B cell (primary cell): ENCODE measurements around the gene APP. TPM values are rescaled to one million over a fixed set of nuclear protein-coding genes. Genes with fewer than 3 reads are reported as not detected.

ENCODE experiments used
- ATAC-seq: fragments of 200-7000 bp; cut with Tn5 transposase; one replicate; pipeline ENCODE4 v1.10.0; 2021; ENCODE audit warnings: low read depth, mild to moderate bottlenecking, moderate number of reproducible peaks, moderate library complexity
- CTCF ChIA-PET: fragments of 350-600 bp; sonication (Branson Sonifier 250); formaldehyde crosslinking; loops from one replicate; lab custom pipeline; 2021; ENCODE audit warnings: antibody characterized with exemption, inconsistent platforms; lab: Charles Lee
- POLR2A ChIA-PET: fragments of 350-600 bp; sonication (Branson Sonifier 250); formaldehyde crosslinking; loops from one replicate; lab custom pipeline; 2021; ENCODE audit warnings: antibody characterized with exemption; lab: Charles Lee
- DNase-seq: peaks from one replicate; pipeline ENCODE4 v3.0.0; 2013
- H2AFZ ChIP-seq: 2 replicates; pipeline ENCODE4 v1.6.1; 2012; ENCODE audit warnings: mild to moderate bottlenecking, low read depth, low read length; ENCODE audit not compliant: insufficient read depth, poor library complexity, severe bottlenecking
- H3K27ac ChIP-seq, 2 donors: 1 replicate in 1 of 2; 2 replicates in 1 of 2; pipeline ENCODE4 v1.5.1; 2012 to 2013; ENCODE audit warnings: low read length in 2 of 2, mild to moderate bottlenecking in 2 of 2, moderate library complexity in 1 of 2
- H3K27me3 ChIP-seq, 4 experiments: fragments of 200-600 bp in 1 of 4; sonication (generic) in 1 of 4; replicated peaks in 1 of 4; 1 replicate in 2 of 4; 2 replicates in 2 of 4; pipeline versions ENCODE4 v1.6.1 to v1.7.0; 2013 to 2016; ENCODE audit warnings: low read length in 3 of 4, mild to moderate bottlenecking in 2 of 4, mixed read lengths in 1 of 4, moderate library complexity in 1 of 4; ENCODE audit not compliant: insufficient read depth in 4 of 4, control insufficient read depth in 3 of 4; ENCODE audit errors: control extremely low read depth in 1 of 4
- H3K36me3 ChIP-seq, 2 experiments: replicated peaks in 1 of 2; 1 replicate in 1 of 2; 2 replicates in 1 of 2; pipeline versions ENCODE4 v1.6.1 to v1.7.1; 2013; ENCODE audit warnings: low read length in 1 of 2; ENCODE audit not compliant: insufficient read depth in 2 of 2, control insufficient read depth in 1 of 2; ENCODE audit errors: control extremely low read depth in 1 of 2, extremely low read depth in 1 of 2
- H3K4me1 ChIP-seq, 2 donors: fragments of 200-600 bp in 1 of 2; sonication (generic) in 1 of 2; 1 replicate in 1 of 2; 2 replicates in 1 of 2; pipeline versions ENCODE4 v1.5.1 to v1.6.1; 2013 to 2017; ENCODE audit warnings: low read length in 2 of 2; ENCODE audit not compliant: control insufficient read depth in 2 of 2, insufficient read depth in 2 of 2
- H3K4me2 ChIP-seq: replicated peaks from 2 replicates; pipeline ENCODE3; 2012; ENCODE audit warnings: mild to moderate bottlenecking, low read depth, low read length; ENCODE audit not compliant: poor library complexity, severe bottlenecking
- H3K4me3 ChIP-seq, 5 experiments: fragments of 200-600 bp in 1 of 5; sonication (generic) in 1 of 5; 1 replicate in 3 of 5; 2 replicates in 2 of 5; pipeline versions ENCODE4 v1.5.1 to v1.7.0; 2011 to 2016; ENCODE audit warnings: low read length in 4 of 5, mild to moderate bottlenecking in 4 of 5, low read depth in 2 of 5, control low read depth in 1 of 5, moderate library complexity in 1 of 5; ENCODE audit not compliant: insufficient read depth in 1 of 5; ENCODE audit errors: control extremely low read depth in 1 of 5, extremely low read depth in 1 of 5
- H3K79me2 ChIP-seq: fragments of 200-600 bp; sonication (generic); one replicate; pipeline ENCODE4 v1.6.0; 2016; ENCODE audit warnings: low read length; ENCODE audit not compliant: control insufficient read depth, insufficient read depth
- H3K9ac ChIP-seq: fragments of 200-600 bp; sonication (generic); 2 replicates; pipeline ENCODE4 v1.6.1; 2017; ENCODE audit warnings: mild to moderate bottlenecking, low read length, moderate library complexity
- H3K9me3 ChIP-seq, 3 donors: one replicate each; pipeline versions ENCODE4 v1.6.1 to v1.7.1; 2013; ENCODE audit warnings: low read length in 2 of 3; ENCODE audit not compliant: control insufficient read depth in 2 of 3, insufficient read depth in 1 of 3; ENCODE audit errors: control extremely low read depth in 1 of 3
- H4K20me1 ChIP-seq: 2 replicates; pipeline ENCODE4 v1.6.0; 2012; ENCODE audit warnings: mild to moderate bottlenecking, low read length; ENCODE audit not compliant: insufficient read depth, control insufficient read depth, poor library complexity, severe bottlenecking
- H3K27ac Mint-ChIP-seq: one replicate; pipeline ENCODE4 v1.8.0; 2021; ENCODE audit warnings: mixed read lengths
- H3K27me3 Mint-ChIP-seq: one replicate; pipeline ENCODE4 v1.8.0; 2021; ENCODE audit warnings: mixed read lengths
- H3K4me1 Mint-ChIP-seq: one replicate; pipeline ENCODE4 v1.8.0; 2021; ENCODE audit warnings: mixed read lengths
- H3K4me3 Mint-ChIP-seq: one replicate; pipeline ENCODE4 v1.8.0; 2021; ENCODE audit warnings: mixed read lengths
- H3K9me3 Mint-ChIP-seq: one replicate; pipeline ENCODE4 v1.8.0; 2022; ENCODE audit warnings: mixed read lengths; ENCODE audit not compliant: insufficient read depth
- CTCF ChIP-seq: fragments of 200-600 bp; IDR thresholded peaks from one replicate; pipeline ENCODE4 v1.8.0; 2022; ENCODE audit warnings: antibody characterized with exemption, mild to moderate bottlenecking
- EZH2 ChIP-seq: IDR thresholded peaks from 2 replicates; pipeline ENCODE4 v1.6.1; 2012; ENCODE audit warnings: borderline replicate concordance, low read depth, mild to moderate bottlenecking, moderate library complexity, low read length; ENCODE audit not compliant: insufficient read depth, poor library complexity, severe bottlenecking
- WGBS: methylation state at CpG from one replicate; pipeline ENCODE4 v1.1.5; 2013; ENCODE audit warnings: missing lambda C conversion rate; ENCODE audit not compliant: insufficient coverage; 5-methylcytosine and 5-hydroxymethylcytosine counted together
- intact Hi-C: fragments of 100-400 bp; cut with micrococcal nuclease; formaldehyde crosslinking; loops from one replicate; pipeline ENCODE4 v1.10.0; 2022
- polyA plus RNA-seq: library from polyadenylated mRNA; depleted of rRNA; stranded (reverse); fragments of >200 nt; gene quantifications from 2 replicates; pipeline ENCODE4 v1.2.3, GENCODE V29; 2012
- total RNA-seq, 2 donors: library from RNA; stranded (reverse); fragments of 120-200 nt in 1 of 2; gene quantifications; 1 replicate in 1 of 2; 2 replicates in 1 of 2; pipeline versions ENCODE4 v1.2.3 to v1.2.4, GENCODE V29; 2013 to 2022

APP gene
- total and polyA plus RNA-seq, 2 donors (not counting 1 experiment from before 2014, with no cell fraction given), result 28.3 to 34.7 TPM

- H3K4me3 ChIP-seq, result no peak overlapping the region
- ChIA-PET POLR2A (no interaction called here), CTCF (no interaction called here)
- ATAC-seq (no peak), DNase-seq (no peak)
- Mint-ChIP-seq H3K4me1 (no peaks in the 10 kb centered on the region), H3K9me3 (no peaks in the 10 kb centered on the region), H3K27ac (no peak overlapping the region), H3K4me3 (no peak overlapping the region), H3K27me3 (no peaks in the 10 kb centered on the region)
- TF ChIP-seq CTCF, result no peak
- TF ChIP-seq EZH2, result no peak
- H3K27ac ChIP-seq, result no peak overlapping the region
- peaks cover 0 to 2% of the 10 kb centered on the region in 2 experiments for H3K36me3 ChIP-seq
- no peaks in the 10 kb centered on the region for H3K4me1 ChIP-seq
- intact Hi-C loops, result no loop called here
- 96% methylated on average over 2 of the region's 3 CpGs for WGBS
- H3K9me3 ChIP-seq, result no peaks in the 10 kb centered on the region
- H4K20me1 ChIP-seq, result no peaks in the 10 kb centered on the region
- no peaks in the 10 kb centered on the region for H3K27me3 ChIP-seq
- H3K9ac ChIP-seq, result no peak overlapping the region
- H3K79me2 ChIP-seq, result no peaks in the 10 kb centered on the region
- no peak overlapping the region for H2AFZ ChIP-seq
- H3K4me2 ChIP-seq, result no peak overlapping the region
Observed at GRCh38 chr21:26041431-26042180, 129.0 kb downstream of the APP start.

- no peaks in the 10 kb centered on the region for H4K20me1 ChIP-seq
- H3K36me3 ChIP-seq, result no peaks in the 10 kb centered on the region
- no peaks in the 10 kb centered on the region for H3K9me3 ChIP-seq
- ChIA-PET CTCF (no interaction called here), POLR2A (no interaction called here)
- H3K27ac Mint-ChIP-seq, result no peak overlapping the region
- no peak overlapping the region for H3K4me2 ChIP-seq
- no peaks in the 10 kb centered on the region for H3K4me1 ChIP-seq
- no peak overlapping the region for H3K4me3 Mint-ChIP-seq
- H2AFZ ChIP-seq, result no peak overlapping the region
- no peak overlapping the region for H3K4me3 ChIP-seq
- ATAC-seq (no peak), DNase-seq (no peak)
- no peaks in the 10 kb centered on the region for H3K79me2 ChIP-seq
- H3K27me3 ChIP-seq, result no peaks in the 10 kb centered on the region
- TF ChIP-seq CTCF (no peak), EZH2 (no peak)
- no peaks in the 10 kb centered on the region for H3K27me3 Mint-ChIP-seq
- intact Hi-C loops, result no loop called here
- WGBS, result no CpG with 5 or more reads among the region's 4 CpGs
- no peak overlapping the region for H3K9ac ChIP-seq
- no peaks in the 10 kb centered on the region for H3K4me1 Mint-ChIP-seq
- H3K27ac ChIP-seq, result no peak overlapping the region
- peaks cover 5% of the 10 kb centered on the region for H3K9me3 Mint-ChIP-seq
Observed at GRCh38 chr21:26036916-26037315, 133.7 kb downstream of the APP start.
